HepG2 (cell line): ENCODE results near the gene ZNF117. TPM values are rescaled to one million over a fixed set of nuclear protein-coding genes. Genes with fewer than 3 reads are reported as not detected.
A peak's percentile ranks its signal among the peaks of the same experiment; 100 is the strongest.

Source experiments
- HNRNPL ChIP-seq: fragments of 200-400 bp; formaldehyde crosslinking; IDR thresholded peaks from 2 replicates; pipeline ENCODE4 v1.6.1; 2017; ENCODE audit warnings: mild to moderate bottlenecking, low read depth, low read length
- NFE2 ChIP-seq: sonication (generic); formaldehyde crosslinking; IDR thresholded peaks from 2 replicates; pipeline ENCODE4 v1.4.0; 2020; ENCODE audit warnings: missing genetic modification reagents
- NFKB2 ChIP-seq: sonication (generic); formaldehyde crosslinking; IDR thresholded peaks from 2 replicates; pipeline ENCODE4 v1.4.0; 2020; ENCODE audit warnings: missing genetic modification reagents, borderline replicate concordance
- SP140L ChIP-seq: sonication (generic); formaldehyde crosslinking; IDR thresholded peaks from 2 replicates; pipeline ENCODE4 v1.4.0; 2020; ENCODE audit warnings: missing genetic modification reagents, borderline replicate concordance
- STAT6 ChIP-seq: sonication (generic); formaldehyde crosslinking; IDR thresholded peaks from 2 replicates; pipeline ENCODE4 v1.4.0; 2020; ENCODE audit warnings: missing genetic modification reagents, mild to moderate bottlenecking, borderline replicate concordance
- ZFP36L1 ChIP-seq: sonication (generic); formaldehyde crosslinking; IDR thresholded peaks from 2 replicates; pipeline ENCODE4 v1.8.0; 2022; ENCODE audit warnings: mild to moderate bottlenecking, missing genetic modification reagents, moderate library complexity
- ZNF407 ChIP-seq: sonication (generic); formaldehyde crosslinking; IDR thresholded peaks from one replicate; pipeline ENCODE4 v1.5.1; 2020; ENCODE audit warnings: mild to moderate bottlenecking, missing genetic modification reagents; ENCODE audit errors: not compliant biosample characterization
- ZNF737 ChIP-seq: sonication (generic); formaldehyde crosslinking; IDR thresholded peaks from 2 replicates; pipeline ENCODE4 v1.5.0; 2020; ENCODE audit warnings: missing genetic modification reagents, mild to moderate bottlenecking, borderline replicate concordance
- ZSCAN25 ChIP-seq: sonication (generic); formaldehyde crosslinking; IDR thresholded peaks from 2 replicates; pipeline ENCODE4 v1.8.0; 2022; ENCODE audit warnings: mild to moderate bottlenecking, missing genetic modification reagents
- polyA plus RNA-seq, 8 experiments: library from polyadenylated mRNA; depleted of rRNA in 3 of 8; stranded (reverse) in 7 of 8; unstranded in 1 of 8; fragments of >200 nt; fragmentation: Illumina TruSeq in 4 of 8; extraction: Trizol in 4 of 8; gene quantifications; 2 replicates each; pipeline versions ENCODE4 v1.2.1 to v1.2.3, GENCODE V29; 2011 to 2016; ENCODE audit warnings: low read depth in 4 of 8, missing spikeins in 1 of 8, mixed read lengths in 1 of 8; ENCODE audit not compliant: insufficient read depth in 1 of 8
- total RNA-seq, 5 experiments: library from RNA; depleted of rRNA; stranded (reverse); fragments of >200 nt; fragmentation: Illumina TruSeq; extraction: Trizol; gene quantifications; 2 replicates each; pipeline ENCODE4 v1.2.3, GENCODE V29; 2016; ENCODE audit warnings: low read depth in 1 of 5
- TF ChIP-seq, protein P1 (sequence below): IDR thresholded peaks from 2 replicates; pipeline ENCODE4 v1.6.1; 2016; ENCODE audit warnings: low read depth

Gene ZNF117
- total and polyA plus RNA-seq, 2 of the 13 experiments (the other 11 are each of a cell fraction or from before 2014, with no cell fraction given): 6.6 to 20.0 TPM

DNA sequence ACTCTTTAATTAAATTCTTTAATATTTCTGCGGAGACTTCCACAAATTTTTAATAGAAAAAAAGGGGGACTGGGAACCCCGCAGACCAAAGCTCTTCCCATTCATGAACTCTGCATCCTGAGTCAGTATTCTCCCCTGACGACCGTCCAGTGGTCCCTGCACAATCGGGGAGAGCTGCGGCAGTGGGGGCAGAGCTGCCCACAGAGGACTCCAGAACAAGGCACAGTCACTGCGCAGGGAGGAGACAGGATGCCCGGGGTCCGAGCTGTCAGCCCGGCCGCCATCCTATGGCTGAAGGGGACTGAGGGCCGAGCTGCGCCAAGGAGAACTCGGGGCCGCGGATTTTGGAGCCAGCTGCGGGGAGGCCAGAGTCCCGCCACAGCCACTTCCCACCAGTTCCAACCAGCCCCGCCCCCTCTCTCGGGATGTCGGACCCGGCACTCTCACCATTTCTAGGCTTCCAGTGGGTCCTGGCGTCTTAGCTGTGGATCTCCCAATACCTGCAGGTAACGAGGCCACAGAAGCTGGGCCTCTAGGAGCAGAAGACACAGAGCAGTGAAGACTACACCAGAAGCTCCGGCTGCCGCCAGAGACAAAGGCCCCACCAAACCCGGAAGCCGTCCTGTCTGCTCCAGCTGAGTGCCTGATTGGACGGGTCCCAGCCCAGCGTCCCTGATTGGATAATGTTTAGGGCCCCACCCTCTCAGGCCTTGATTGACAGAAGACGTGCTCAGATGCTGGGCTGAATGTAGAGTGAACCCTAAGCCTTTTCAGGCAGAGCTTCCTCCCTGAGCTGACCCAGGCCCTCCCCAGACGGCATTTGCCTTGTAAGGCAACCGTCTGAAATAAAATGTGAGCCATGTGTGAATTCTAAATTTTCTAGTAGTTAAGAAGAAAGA is 15.5 kb upstream of the ZNF117 start, which contains the start of gene ERV3-1 (continued):
- TF ChIP-seq ZNF407 (CRISPR knock-in tag): peak; percentile 70
- TF ChIP-seq HNRNPL: no peak
- TF ChIP-seq ZNF737 (CRISPR knock-in tag): no peak
- TF ChIP-seq ZSCAN25 (CRISPR knock-in tag): peak; percentile 73; the same call in 1 of the 2 replicates
- peak; percentile 61; the same call in 1 of the 2 replicates for TF ChIP-seq ZFP36L1 (CRISPR knock-in tag)
- TF ChIP-seq STAT6: no peak
- peak; percentile 91; the same call in 1 of the 2 replicates for TF ChIP-seq NFKB2 (CRISPR knock-in tag)
- TF ChIP-seq, protein P1, sequence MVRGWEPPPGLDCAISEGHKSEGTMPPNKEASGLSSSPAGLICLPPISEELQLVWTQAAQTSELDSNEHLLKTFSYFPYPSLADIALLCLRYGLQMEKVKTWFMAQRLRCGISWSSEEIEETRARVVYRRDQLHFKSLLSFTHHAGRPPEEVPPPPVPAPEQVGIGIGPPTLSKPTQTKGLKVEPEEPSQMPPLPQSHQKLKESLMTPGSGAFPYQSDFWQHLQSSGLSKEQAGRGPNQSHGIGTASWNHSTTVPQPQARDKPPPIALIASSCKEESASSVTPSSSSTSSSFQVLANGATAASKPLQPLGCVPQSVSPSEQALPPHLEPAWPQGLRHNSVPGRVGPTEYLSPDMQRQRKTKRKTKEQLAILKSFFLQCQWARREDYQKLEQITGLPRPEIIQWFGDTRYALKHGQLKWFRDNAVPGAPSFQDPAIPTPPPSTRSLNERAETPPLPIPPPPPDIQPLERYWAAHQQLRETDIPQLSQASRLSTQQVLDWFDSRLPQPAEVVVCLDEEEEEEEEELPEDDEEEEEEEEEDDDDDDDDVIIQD (CRISPR knock-in tag): peak; percentile 50; the same call in 1 of the 2 replicates
- TF ChIP-seq SP140L (CRISPR knock-in tag): no peak
- no peak for TF ChIP-seq NFE2 (CRISPR knock-in tag)
